Heart left ventricle (tissue), 13 donors: ENCODE data around the gene CHD3.

Experiments used
- POLR2A ChIP-seq, 2 donors: fragments of 450-650 bp; IDR thresholded peaks; one replicate each; pipeline ENCODE4 v1.6.1; 2017; ENCODE audit warnings: antibody characterized with exemption in 2 of 2, mild to moderate bottlenecking in 2 of 2, moderate library complexity in 2 of 2
- TF ChIP-seq, protein P1 (sequence below), 12 donors: fragments of 200-600 bp; sonication (generic) in 4 of 12; IDR thresholded peaks; one replicate each; pipeline versions ENCODE4 v1.5.0 to v1.8.0; 2018 to 2022; ENCODE audit warnings: antibody characterized with exemption in 12 of 12, mild to moderate bottlenecking in 5 of 12
- donor health status: ischemic (EF 13 %, LVEDD 7.1; RV severe dilation, severe dysfunction).
- donor health status: DM: no; HTN: yes; CAD: no.
- donor health status: DM: no; HTN: no; CAD: no.
- donor health status: ischemic (EF 25% LVEDD 6.9; RV normal size, moderate dysfunction).
- donor health status: ischemic (EF 25% LVEDD 5.7; RV mildly dilated, moderate dysfunction).
- donor health status: ischemic (EF 35%, LVEDD 5.7; RV mildly dilated, moderate dysfunction).
- donor health status: nonischemic (EF 11% LVEDD 7.7; RV severe dilation, severe dysfunction).
- donor health status: DM: yes; HTN: yes; CAD: no.
- donor health status: PGD.
- donor health status: ischemic (EF 29% LVEDD 5.4; RV normal size, mild dysfunction).
- donor health status: nonischemic (EF 23%, LVEDD 6.1; RV moderate dilation, normal function).

DNA sequence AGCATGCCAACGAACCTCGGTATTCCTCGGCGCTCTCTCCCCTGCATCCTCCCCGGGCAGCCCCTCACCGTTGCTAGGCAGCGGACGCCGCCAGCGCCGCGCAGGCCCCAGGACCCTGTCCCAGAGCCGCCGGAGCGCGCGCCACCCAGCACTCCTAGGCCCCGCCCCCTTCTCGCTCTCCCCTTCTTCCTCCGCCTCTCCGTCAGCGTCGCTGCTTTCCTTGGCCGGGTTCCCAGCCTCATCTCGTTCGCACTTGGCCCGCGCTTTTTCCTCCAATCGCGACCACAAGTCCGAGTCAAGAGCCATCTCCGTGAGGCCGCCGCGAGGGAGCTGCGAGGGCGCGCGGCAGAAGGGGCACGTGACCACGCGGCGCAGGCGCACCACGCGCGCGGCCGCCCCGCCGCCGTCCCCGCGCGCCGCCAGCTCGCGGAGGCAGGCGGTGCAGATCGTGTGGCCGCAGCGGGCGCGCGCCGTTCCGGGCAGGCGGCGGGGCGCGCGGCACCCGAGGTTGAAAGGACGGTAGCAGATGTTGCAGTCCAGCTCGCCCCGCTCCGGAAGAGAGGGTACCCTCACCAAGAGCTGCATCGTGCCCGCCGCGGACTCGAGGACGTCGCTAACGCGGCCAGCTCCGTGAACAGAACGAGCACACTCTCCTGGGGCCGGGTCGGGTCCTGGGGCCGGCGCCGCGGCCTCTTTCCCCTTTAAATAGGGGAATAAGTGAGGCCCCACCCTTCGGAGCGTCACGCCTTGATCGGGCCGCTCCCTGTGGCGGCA, 27.2 kb downstream of the CHD3 start, which contains the start of gene RNF227:
- TF ChIP-seq, protein P1, sequence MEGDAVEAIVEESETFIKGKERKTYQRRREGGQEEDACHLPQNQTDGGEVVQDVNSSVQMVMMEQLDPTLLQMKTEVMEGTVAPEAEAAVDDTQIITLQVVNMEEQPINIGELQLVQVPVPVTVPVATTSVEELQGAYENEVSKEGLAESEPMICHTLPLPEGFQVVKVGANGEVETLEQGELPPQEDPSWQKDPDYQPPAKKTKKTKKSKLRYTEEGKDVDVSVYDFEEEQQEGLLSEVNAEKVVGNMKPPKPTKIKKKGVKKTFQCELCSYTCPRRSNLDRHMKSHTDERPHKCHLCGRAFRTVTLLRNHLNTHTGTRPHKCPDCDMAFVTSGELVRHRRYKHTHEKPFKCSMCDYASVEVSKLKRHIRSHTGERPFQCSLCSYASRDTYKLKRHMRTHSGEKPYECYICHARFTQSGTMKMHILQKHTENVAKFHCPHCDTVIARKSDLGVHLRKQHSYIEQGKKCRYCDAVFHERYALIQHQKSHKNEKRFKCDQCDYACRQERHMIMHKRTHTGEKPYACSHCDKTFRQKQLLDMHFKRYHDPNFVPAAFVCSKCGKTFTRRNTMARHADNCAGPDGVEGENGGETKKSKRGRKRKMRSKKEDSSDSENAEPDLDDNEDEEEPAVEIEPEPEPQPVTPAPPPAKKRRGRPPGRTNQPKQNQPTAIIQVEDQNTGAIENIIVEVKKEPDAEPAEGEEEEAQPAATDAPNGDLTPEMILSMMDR (IDR thresholded peaks at IDR 0.05): peak in 1 of 12 donors; percentile 13
- peak in 1 of 2 donors; percentile 30 for TF ChIP-seq POLR2A (IDR thresholded peaks at IDR 0.05)
